Chondrocyte (in vitro differentiated cells): Measurements from ENCODE around the gene SMIM24. TPM values are rescaled to one million over a fixed set of nuclear protein-coding genes. Genes with fewer than 3 reads are reported as not detected.

Experiments
- DNase-seq: peaks from one replicate; pipeline ENCODE4 v3.0.0; 2021; ENCODE audit warnings: mixed read lengths, low spot score
- H3K27ac Mint-ChIP-seq: one replicate; pipeline ENCODE4 v1.8.0; 2021; ENCODE audit warnings: mild to moderate bottlenecking, moderate library complexity, mixed read lengths; ENCODE audit not compliant: unreplicated experiment
- H3K27me3 Mint-ChIP-seq: 2 replicates; pipeline ENCODE4 v1.8.0; 2021; ENCODE audit warnings: low read depth, mixed read lengths
- H3K36me3 Mint-ChIP-seq: 2 replicates; pipeline ENCODE4 v1.8.0; 2021; ENCODE audit warnings: low read depth, mixed read lengths
- H3K4me1 Mint-ChIP-seq: 2 replicates; pipeline ENCODE4 v1.8.0; 2021; ENCODE audit warnings: low read depth, mild to moderate bottlenecking, mixed read lengths
- H3K4me3 Mint-ChIP-seq: one replicate; pipeline ENCODE4 v1.8.0; 2021; ENCODE audit warnings: mild to moderate bottlenecking, moderate library complexity, mixed read lengths; ENCODE audit not compliant: unreplicated experiment
- H3K9me3 Mint-ChIP-seq: 2 replicates; pipeline ENCODE4 v1.8.0; 2021; ENCODE audit warnings: low read depth, mixed read lengths
- total RNA-seq: library from RNA; stranded (reverse); gene quantifications from 3 replicates; pipeline ENCODE4 v1.2.1, GENCODE V29; 2021
- TF ChIP-seq, protein P1 (sequence below): fragments of 200-600 bp; sonication (generic); IDR thresholded peaks from 2 replicates; pipeline ENCODE4 v1.5.0; 2021; ENCODE audit warnings: antibody characterized with exemption, mild to moderate bottlenecking, moderate library complexity

SMIM24 gene
- total RNA-seq, 1 donor from 2014 or later: not detected

- H3K9me3 Mint-ChIP-seq: peaks cover 1% of the 10 kb centered on the region
- TF ChIP-seq, protein P1, sequence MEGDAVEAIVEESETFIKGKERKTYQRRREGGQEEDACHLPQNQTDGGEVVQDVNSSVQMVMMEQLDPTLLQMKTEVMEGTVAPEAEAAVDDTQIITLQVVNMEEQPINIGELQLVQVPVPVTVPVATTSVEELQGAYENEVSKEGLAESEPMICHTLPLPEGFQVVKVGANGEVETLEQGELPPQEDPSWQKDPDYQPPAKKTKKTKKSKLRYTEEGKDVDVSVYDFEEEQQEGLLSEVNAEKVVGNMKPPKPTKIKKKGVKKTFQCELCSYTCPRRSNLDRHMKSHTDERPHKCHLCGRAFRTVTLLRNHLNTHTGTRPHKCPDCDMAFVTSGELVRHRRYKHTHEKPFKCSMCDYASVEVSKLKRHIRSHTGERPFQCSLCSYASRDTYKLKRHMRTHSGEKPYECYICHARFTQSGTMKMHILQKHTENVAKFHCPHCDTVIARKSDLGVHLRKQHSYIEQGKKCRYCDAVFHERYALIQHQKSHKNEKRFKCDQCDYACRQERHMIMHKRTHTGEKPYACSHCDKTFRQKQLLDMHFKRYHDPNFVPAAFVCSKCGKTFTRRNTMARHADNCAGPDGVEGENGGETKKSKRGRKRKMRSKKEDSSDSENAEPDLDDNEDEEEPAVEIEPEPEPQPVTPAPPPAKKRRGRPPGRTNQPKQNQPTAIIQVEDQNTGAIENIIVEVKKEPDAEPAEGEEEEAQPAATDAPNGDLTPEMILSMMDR: no peak
- no peak overlapping the region for H3K4me3 Mint-ChIP-seq
- H3K36me3 Mint-ChIP-seq: peaks cover 13% of the 10 kb centered on the region
- H3K4me1 Mint-ChIP-seq: peaks cover under 1% of the 10 kb centered on the region
- H3K27ac Mint-ChIP-seq: no peak overlapping the region
- no peaks in the 10 kb centered on the region for H3K27me3 Mint-ChIP-seq
- no peak for DNase-seq
Measured at GRCh38 chr19:3492919-3493318, 12.6 kb upstream of the SMIM24 start.

DNA sequence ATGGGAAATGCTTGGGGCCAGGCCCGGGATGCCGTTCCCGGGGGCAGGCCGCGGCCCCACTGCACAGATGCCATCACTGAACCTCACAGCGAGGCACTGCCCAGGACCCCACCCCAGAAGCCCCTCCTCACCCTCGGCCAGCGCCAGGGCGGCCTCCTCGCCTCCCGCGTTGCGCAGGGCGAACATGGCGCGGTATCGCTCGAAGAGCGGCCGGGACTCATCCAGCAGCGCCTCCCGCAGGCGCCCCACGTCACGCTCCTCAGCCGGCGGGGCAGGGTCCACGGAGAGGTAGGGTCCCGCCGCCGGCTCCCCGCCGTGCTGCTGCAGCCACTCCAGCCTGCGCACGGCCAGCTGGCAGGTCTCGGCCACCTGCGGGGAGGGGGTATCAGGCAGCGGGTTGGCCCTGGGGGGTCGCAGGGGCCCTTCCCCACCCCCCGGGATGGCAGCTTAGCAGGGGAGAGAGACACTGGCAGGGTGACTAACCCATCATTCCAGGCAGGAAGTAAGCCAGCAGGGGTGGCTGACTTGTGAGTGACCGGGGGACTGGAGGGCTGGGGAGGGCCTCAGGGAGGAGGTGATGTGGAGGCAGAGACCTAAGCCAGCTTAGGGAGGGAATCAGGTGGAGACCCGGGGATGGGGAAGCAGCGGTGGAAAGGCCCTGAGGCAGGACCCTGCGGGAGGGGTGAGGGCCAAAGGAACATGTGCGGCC lies 12.0 kb upstream of the SMIM24 start:
- no peaks in the 10 kb centered on the region for H3K4me1 Mint-ChIP-seq
- H3K36me3 Mint-ChIP-seq: peaks cover 12% of the 10 kb centered on the region
- no peak overlapping the region for H3K4me3 Mint-ChIP-seq
- H3K27me3 Mint-ChIP-seq: no peaks in the 10 kb centered on the region
- DNase-seq: no peak
- TF ChIP-seq, protein P1: no peak
- no peak overlapping the region for H3K27ac Mint-ChIP-seq
- H3K9me3 Mint-ChIP-seq: no peaks in the 10 kb centered on the region

GRCh38 chr19:3491396-3492119 lies 11.2 kb upstream of the SMIM24 start:
- DNase-seq: no peak
- H3K9me3 Mint-ChIP-seq: peaks cover 3% of the 10 kb centered on the region
- H3K4me3 Mint-ChIP-seq: no peak overlapping the region
- no peak overlapping the region for H3K27ac Mint-ChIP-seq
- H3K36me3 Mint-ChIP-seq: peaks cover 14% of the 10 kb centered on the region
- H3K27me3 Mint-ChIP-seq: no peaks in the 10 kb centered on the region
- no peaks in the 10 kb centered on the region for H3K4me1 Mint-ChIP-seq
- TF ChIP-seq, protein P1: no peak

DNA sequence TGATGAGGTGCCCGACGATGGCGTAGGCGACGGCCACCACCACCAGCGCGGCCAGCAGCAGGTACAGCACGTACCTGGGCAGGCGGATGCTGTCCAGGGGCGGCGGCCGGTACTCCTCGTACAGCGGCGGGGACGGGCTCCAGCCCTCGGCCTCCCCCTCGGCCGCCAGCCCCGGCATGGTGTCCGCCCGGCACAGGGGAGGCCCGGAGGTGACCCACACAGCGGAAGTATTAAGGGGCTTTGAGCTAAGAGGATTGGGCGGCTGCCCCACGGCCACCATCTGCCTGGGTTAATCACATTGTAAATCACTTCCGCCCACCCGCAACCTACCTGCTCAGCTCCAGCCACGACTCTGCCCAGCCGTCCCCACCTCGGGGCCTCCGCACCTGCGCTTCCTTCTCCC lies 2.9 kb upstream of the SMIM24 start, which contains the start of gene SMIM44:
SMIM44 (minus strand) TSS at position 216 of the 403 bp plus-strand sequence; CDS start at position 178, 38 bp downstream.
- peaks cover 2% of the 10 kb centered on the region for H3K36me3 Mint-ChIP-seq
- TF ChIP-seq, protein P1: no peak
- peaks cover 3% of the 10 kb centered on the region for H3K9me3 Mint-ChIP-seq
- no peaks in the 10 kb centered on the region for H3K4me1 Mint-ChIP-seq
- H3K27ac Mint-ChIP-seq: no peak within 1 kb of the TSS
- H3K27me3 Mint-ChIP-seq: peaks cover 9% of the 10 kb centered on the region
- no peak for DNase-seq
- no peak within 1 kb of the TSS for H3K4me3 Mint-ChIP-seq

GRCh38 chr19:3482507-3483225 lies 2.3 kb upstream of the SMIM24 start:
- H3K36me3 Mint-ChIP-seq: peaks cover 2% of the 10 kb centered on the region
- H3K4me3 Mint-ChIP-seq: no peak overlapping the region
- no peaks in the 10 kb centered on the region for H3K4me1 Mint-ChIP-seq
- H3K9me3 Mint-ChIP-seq: peaks cover 3% of the 10 kb centered on the region
- no peak overlapping the region for H3K27ac Mint-ChIP-seq
- peaks cover 9% of the 10 kb centered on the region for H3K27me3 Mint-ChIP-seq
- no peak for DNase-seq
- TF ChIP-seq, protein P1: no peak
